Colonic mucosa (tissue), 4 donors: ENCODE data around the gene HS3ST6. TPM values are rescaled to one million over a fixed set of nuclear protein-coding genes. Genes with fewer than 3 reads are reported as not detected.
"Not testable (repeated sequence)": the region's sequence is repeated elsewhere in the genome, so short reads cannot be mapped to it uniquely, and the experiment has no call there.

ENCODE experiments used
- DNase-seq: peaks from one replicate; pipeline ENCODE4 v3.0.0-alpha.2; 2020
- H3K27ac ChIP-seq: fragments of 200-600 bp; one replicate; pipeline ENCODE4 v1.8.0; 2021
- H3K27me3 ChIP-seq: fragments of 200-600 bp; one replicate; pipeline ENCODE4 v1.8.0; 2021
- H3K36me3 ChIP-seq: fragments of 200-600 bp; one replicate; pipeline ENCODE4 v1.8.0; 2021
- H3K4me1 ChIP-seq: fragments of 200-600 bp; one replicate; pipeline ENCODE4 v1.8.0; 2021; ENCODE audit warnings: mild to moderate bottlenecking
- H3K4me3 ChIP-seq: fragments of 200-600 bp; one replicate; pipeline ENCODE4 v1.8.0; 2021
- H3K9ac ChIP-seq, 2 donors: one replicate each; pipeline ENCODE4 v1.7.0; 2013; ENCODE audit warnings: control low read depth in 2 of 2, low read depth in 2 of 2, low read length in 2 of 2
- H3K9me3 ChIP-seq: fragments of 200-600 bp; one replicate; pipeline ENCODE4 v1.8.0; 2021
- CTCF ChIP-seq: fragments of 200-600 bp; IDR thresholded peaks from one replicate; pipeline ENCODE4 v1.8.0; 2022; ENCODE audit warnings: antibody characterized with exemption, mild to moderate bottlenecking
- intact Hi-C: fragments of 100-400 bp; cut with DNase I; formaldehyde crosslinking; loops from one replicate; pipeline ENCODE4 v1.14.1; 2022
- total RNA-seq, 2 donors: library from RNA; stranded (reverse); fragmentation: NEBNext Ultra II Directional in 1 of 2; extraction: Animal tissue kit (Norgen Biotek cat#: 25700) in 1 of 2; gene quantifications; one replicate each; pipeline ENCODE4 v1.2.1, GENCODE V29; 2021
- donor health status: healthy.
- donor health status: DM: no; HTN: no; CAD: no.
- donor health status: DM: no; HTN: no; CAD: no.

HS3ST6 gene
- total RNA-seq, 2 donors from 2014 or later: 0.59 to 0.82 TPM

- Histone ChIP-seq H3K4me3 (peak overlapping the region; percentile 92), H3K9me3 (no peaks in the 10 kb centered on the region), H3K4me1 (peaks cover 6% of the 10 kb centered on the region), H3K27me3 (no peaks in the 10 kb centered on the region), H3K27ac (peak overlapping the region; percentile 89), H3K9ac (peak overlapping the region; percentile 59 to 77), H3K36me3 (no peaks in the 10 kb centered on the region)
- intact Hi-C loops: no loop called here
- TF ChIP-seq CTCF: no peak
- peak; percentile 40 for DNase-seq
Measured at GRCh38 chr16:1963806-1964505, 45.7 kb upstream of the HS3ST6 start.

- H3K4me3 ChIP-seq, H3K27ac ChIP-seq, H3K27me3 ChIP-seq, DNase-seq, intact Hi-C loops, H3K36me3 ChIP-seq, H3K4me1 ChIP-seq, H3K9ac ChIP-seq, H3K9me3 ChIP-seq: not testable (repeated sequence)
Measured at GRCh38 chr16:1962161-1963153, 44.2 kb upstream of the HS3ST6 start.

GRCh38 chr16:1961651-1962067 is 43.4 kb upstream of the HS3ST6 start:
- no peak for DNase-seq
- Histone ChIP-seq H3K4me1 (peaks cover 7% of the 10 kb centered on the region), H3K4me3 (no peak overlapping the region), H3K36me3 (no peaks in the 10 kb centered on the region), H3K9ac (no peak overlapping the region), H3K27me3 (no peaks in the 10 kb centered on the region), H3K27ac (no peak overlapping the region), H3K9me3 (no peaks in the 10 kb centered on the region)
- intact Hi-C loops: no loop called here
- TF ChIP-seq CTCF: no peak

GRCh38 chr16:1960665-1961630 is 42.7 kb upstream of the HS3ST6 start:
- no peak overlapping the region for H3K4me3 ChIP-seq
- no peaks in the 10 kb centered on the region for H3K9me3 ChIP-seq
- intact Hi-C loops: no loop called here
- H3K27ac ChIP-seq: peak overlapping the region; percentile 6
- H3K9ac ChIP-seq: peak overlapping the region; percentile 84 to 89
- TF ChIP-seq CTCF: no peak
- H3K27me3 ChIP-seq: no peaks in the 10 kb centered on the region
- peaks cover 7% of the 10 kb centered on the region for H3K4me1 ChIP-seq
- H3K36me3 ChIP-seq: no peaks in the 10 kb centered on the region
- DNase-seq: no peak

- Histone ChIP-seq H3K9ac (peak within 1 kb of the TSS; percentile 84 to 89), H3K4me3 (peak within 1 kb of the TSS; percentile 83), H3K9me3 (no peaks in the 10 kb centered on the region), H3K36me3 (no peaks in the 10 kb centered on the region), H3K4me1 (peaks cover 7% of the 10 kb centered on the region), H3K27me3 (no peaks in the 10 kb centered on the region), H3K27ac (peak within 1 kb of the TSS; percentile 79)
- peak; percentile 95 for DNase-seq
- intact Hi-C loops: no loop called here
- peak; percentile 51 for TF ChIP-seq CTCF
Measured at GRCh38 chr16:1959269-1960039, 41.2 kb upstream of the HS3ST6 start, which contains the start of gene NDUFB10. NDUFB10 (plus strand) TSS chr16:1959538; CDS start chr16:1959625, 87 bp downstream.
